Brain microvascular endothelial cell (primary cell): ENCODE results near the gene PRKRIP1.

ENCODE experiments used
- DNase-seq: peaks from one replicate; pipeline ENCODE4 v3.0.0-alpha.2; 2020
- H3K27ac ChIP-seq: fragments of 250-450 bp; sonication (Bioruptor Pico); 2 replicates; pipeline ENCODE4 v1.5.1; 2020; ENCODE audit warnings: mild to moderate bottlenecking, moderate library complexity
- H3K27me3 ChIP-seq: fragments of 250-450 bp; sonication (Bioruptor Pico); replicated peaks from 2 replicates; pipeline ENCODE4 v1.5.1; 2020; ENCODE audit warnings: mild to moderate bottlenecking
- H3K36me3 ChIP-seq: fragments of 250-450 bp; sonication (Bioruptor Pico); replicated peaks from 2 replicates; pipeline ENCODE4 v1.5.1; 2020; ENCODE audit warnings: mild to moderate bottlenecking
- H3K4me3 ChIP-seq: 2 replicates; pipeline ENCODE4 v1.5.1; 2011; ENCODE audit warnings: low read depth, mild to moderate bottlenecking, control low read depth, low read length, moderate library complexity
- in situ Hi-C: cut with HindIII; loops from 2 replicates; pipeline ENCODE4 v1.10.0; 2017; ENCODE audit warnings: low sequenced_read_pairs, low pct_ligation_motif_present
- TF ChIP-seq, protein P1 (sequence below): IDR thresholded peaks from 2 replicates; pipeline ENCODE4 v1.5.1; 2011; ENCODE audit warnings: low read depth, mild to moderate bottlenecking, moderate library complexity, low read length, control low read depth, inconsistent platforms; ENCODE audit errors: missing control alignments

PRKRIP1 gene

DNA sequence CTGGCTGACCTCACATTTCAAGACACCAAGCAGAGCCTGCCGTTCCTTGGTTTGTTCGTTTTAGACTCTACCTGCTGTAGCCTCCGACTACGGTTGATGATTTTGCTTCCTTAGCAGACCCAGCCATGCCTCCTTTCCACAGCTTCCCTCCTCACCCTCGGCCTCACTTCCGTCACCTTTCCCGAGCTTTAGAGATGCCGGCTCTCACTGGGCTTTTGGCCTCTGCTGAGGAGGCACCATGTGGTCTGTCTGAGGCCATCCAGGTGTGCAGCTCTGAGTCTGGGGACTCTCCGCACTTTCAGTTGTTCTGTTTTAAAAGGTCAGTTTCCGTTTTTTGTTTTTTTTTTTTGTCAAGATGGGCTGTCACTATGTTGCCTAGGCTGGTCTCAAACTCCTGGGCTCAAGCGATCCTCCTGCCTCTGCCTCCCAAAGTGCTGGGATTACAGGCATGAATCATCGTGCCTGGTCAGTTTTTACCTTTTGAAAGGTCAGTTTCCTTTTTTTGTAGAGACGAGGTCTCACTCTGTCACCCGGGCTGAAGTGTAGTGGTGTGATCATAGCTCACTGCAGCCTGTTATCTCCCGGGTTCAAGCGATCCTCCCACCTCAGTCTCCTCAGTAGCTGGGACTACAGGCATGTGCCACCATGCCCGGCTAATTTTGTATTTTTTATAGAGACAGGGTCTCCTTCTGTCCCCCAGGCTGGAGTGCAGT lies 49.0 kb downstream of the PRKRIP1 start:
- H3K36me3 ChIP-seq = peaks cover 26% of the 10 kb centered on the region
- in situ Hi-C loops = no loop called here
- TF ChIP-seq, protein P1, sequence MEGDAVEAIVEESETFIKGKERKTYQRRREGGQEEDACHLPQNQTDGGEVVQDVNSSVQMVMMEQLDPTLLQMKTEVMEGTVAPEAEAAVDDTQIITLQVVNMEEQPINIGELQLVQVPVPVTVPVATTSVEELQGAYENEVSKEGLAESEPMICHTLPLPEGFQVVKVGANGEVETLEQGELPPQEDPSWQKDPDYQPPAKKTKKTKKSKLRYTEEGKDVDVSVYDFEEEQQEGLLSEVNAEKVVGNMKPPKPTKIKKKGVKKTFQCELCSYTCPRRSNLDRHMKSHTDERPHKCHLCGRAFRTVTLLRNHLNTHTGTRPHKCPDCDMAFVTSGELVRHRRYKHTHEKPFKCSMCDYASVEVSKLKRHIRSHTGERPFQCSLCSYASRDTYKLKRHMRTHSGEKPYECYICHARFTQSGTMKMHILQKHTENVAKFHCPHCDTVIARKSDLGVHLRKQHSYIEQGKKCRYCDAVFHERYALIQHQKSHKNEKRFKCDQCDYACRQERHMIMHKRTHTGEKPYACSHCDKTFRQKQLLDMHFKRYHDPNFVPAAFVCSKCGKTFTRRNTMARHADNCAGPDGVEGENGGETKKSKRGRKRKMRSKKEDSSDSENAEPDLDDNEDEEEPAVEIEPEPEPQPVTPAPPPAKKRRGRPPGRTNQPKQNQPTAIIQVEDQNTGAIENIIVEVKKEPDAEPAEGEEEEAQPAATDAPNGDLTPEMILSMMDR = no peak
- no peak overlapping the region for H3K4me3 ChIP-seq
- no peak overlapping the region for H3K27ac ChIP-seq
- DNase-seq = no peak
- H3K27me3 ChIP-seq = no peaks in the 10 kb centered on the region

- H3K27me3 ChIP-seq = no peaks in the 10 kb centered on the region
- TF ChIP-seq, protein P1 = no peak
- H3K36me3 ChIP-seq = peaks cover 26% of the 10 kb centered on the region
- H3K4me3 ChIP-seq = no peak overlapping the region
- DNase-seq = no peak
- no peak overlapping the region for H3K27ac ChIP-seq
- in situ Hi-C loops = no loop called here
These were observed 49.5 kb downstream of the PRKRIP1 start for GRCh38 chr7:102445674-102446071.

DNA sequence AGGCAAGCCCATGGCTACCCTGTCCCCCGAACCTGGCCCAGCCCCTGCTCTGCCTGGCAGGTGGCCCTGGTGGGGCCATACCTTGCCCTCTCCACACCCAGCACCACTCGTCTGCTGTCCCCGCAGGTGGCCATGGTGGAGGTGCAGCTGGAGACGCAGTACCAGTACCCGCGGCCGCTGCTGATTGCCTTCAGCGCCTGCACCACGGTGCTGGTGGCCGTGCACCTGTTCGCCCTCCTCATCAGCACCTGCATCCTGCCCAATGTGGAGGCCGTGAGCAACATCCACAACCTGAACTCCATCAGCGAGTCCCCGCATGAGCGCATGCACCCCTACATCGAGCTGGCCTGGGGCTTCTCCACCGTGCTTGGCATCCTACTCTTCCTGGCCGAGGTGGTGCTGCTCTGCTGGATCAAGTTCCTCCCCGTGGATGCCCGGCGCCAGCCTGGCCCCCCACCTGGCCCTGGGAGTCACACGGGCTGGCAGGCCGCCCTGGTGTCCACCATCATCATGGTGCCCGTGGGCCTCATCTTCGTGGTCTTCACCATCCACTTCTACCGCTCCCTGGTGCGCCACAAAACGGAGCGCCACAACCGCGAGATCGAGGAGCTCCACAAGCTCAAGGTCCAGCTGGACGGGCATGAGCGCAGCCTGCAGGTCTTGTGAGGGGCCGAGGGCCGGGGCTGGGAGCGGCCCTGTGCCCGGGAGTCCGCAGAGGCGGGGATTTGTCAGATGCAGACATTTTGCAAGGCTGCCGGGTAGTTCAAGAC lies 50.4 kb downstream of the PRKRIP1 start:
- no peak overlapping the region for H3K27ac ChIP-seq
- in situ Hi-C loops = no loop called here
- H3K36me3 ChIP-seq = peaks cover 26% of the 10 kb centered on the region
- no peak for DNase-seq
- TF ChIP-seq, protein P1 = no peak
- H3K4me3 ChIP-seq = no peak overlapping the region
- no peaks in the 10 kb centered on the region for H3K27me3 ChIP-seq

GRCh38 chr7:102447311-102447710 lies 51.1 kb downstream of the PRKRIP1 start:
- Histone ChIP-seq H3K27ac (no peak overlapping the region), H3K4me3 (no peak overlapping the region), H3K36me3 (peaks cover 18% of the 10 kb centered on the region), H3K27me3 (no peaks in the 10 kb centered on the region)
- TF ChIP-seq, protein P1 = no peak
- in situ Hi-C loops = no loop called here
- no peak for DNase-seq

DNA sequence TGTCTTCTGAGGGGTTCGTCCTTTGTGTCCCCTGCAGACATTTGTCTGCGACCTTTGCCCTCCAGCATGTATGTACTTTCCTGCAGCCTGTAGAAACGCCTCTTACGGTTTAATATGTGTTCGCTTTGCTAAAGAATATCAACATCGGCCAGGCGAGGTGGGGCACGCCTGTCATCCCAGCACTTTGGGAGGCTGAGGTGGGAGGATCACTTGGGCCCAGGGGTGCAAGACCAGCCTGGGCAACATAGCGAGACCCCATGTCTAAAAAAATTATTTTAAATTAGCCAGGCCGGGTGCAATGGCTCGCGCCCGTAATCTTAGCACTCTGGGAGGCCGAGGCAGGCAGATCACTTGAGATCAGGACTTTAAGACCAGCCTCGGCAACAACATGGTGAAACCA lies 53.0 kb downstream of the PRKRIP1 start:
- Histone ChIP-seq H3K36me3 (peaks cover 16% of the 10 kb centered on the region), H3K27ac (no peak overlapping the region), H3K27me3 (no peaks in the 10 kb centered on the region), H3K4me3 (no peak overlapping the region)
- in situ Hi-C loops = no loop called here
- no peak for DNase-seq
- TF ChIP-seq, protein P1 = no peak
